ENCODE measurements around the gene TENM4. TPM values are rescaled to one million over a fixed set of nuclear protein-coding genes. Genes with fewer than 3 reads are reported as not detected.

The TENM4 gene
- total and polyA plus RNA-seq, 2 of the 8 experiments (the other 6 are each of a cell fraction or from before 2014, with no cell fraction given) = 3.5 to 7.2 TPM

DNA sequence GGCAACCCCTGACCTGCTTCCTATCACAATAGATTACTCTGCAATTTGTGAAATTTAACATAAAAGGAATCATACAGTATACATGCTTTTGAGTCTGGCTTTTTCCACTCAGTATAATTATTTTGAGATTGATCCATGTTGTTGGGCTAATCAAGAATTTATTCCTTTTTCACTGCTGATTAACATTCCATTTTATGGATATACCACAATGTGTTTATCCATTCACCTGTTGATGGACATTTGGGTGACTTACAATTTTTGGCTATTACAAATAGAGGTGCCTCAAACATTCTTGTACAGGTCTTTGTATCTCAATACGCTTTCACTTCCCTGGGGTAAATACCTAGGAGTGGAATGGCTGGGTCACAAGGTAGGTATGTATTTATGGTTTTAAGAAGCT lies 24.9 kb downstream of the TENM4 start:
- no peak overlapping the region for H2BK120ac ChIP-seq (replicated peaks; ENCODE audit: low read depth, low read length)
- H3K4me1 ChIP-seq (replicated peaks in 1 of 4; ENCODE audit: control insufficient read depth in 3 of 4, insufficient read depth in 4 of 4, low read length in 3 of 4) = 0 out of 7 replicates have a peak, but pooled peaks cover 0 to 7% (median 0%) of the 10 kb centered on the region in 4 experiments
- WGBS, 2 experiments (ENCODE audit: extremely low coverage in 1 of 2, insufficient coverage in 1 of 2, insufficient read length in 1 of 2, insufficient replicate concordance in 2 of 2, low coverage in 1 of 2, low lambda C conversion rate in 2 of 2, missing lambda C conversion rate in 1 of 2) = 88% methylated on average over 1 of the region's 1 CpG; no CpG with 5 or more reads in 1 of the 2 experiments
- no peak overlapping the region for H2AFZ ChIP-seq (ENCODE audit: low read length)
- no peak overlapping the region for H3K4me2 ChIP-seq (ENCODE audit: insufficient read depth in 1 of 2, low read depth in 2 of 2, low read length in 2 of 2)
- ChIA-PET CTCF (ENCODE audit: partially characterized antibody) (interaction anchor here (0.6 kb wide), 1 partner anchor 11 kb away, joined by 3 read pairs; no protein-coding TSS in a partner anchor), POLR2A (ENCODE audit: partially characterized antibody) (interaction anchor here (0.9 kb wide), 1 partner anchor 13 kb away, joined by 3 read pairs; no protein-coding TSS in a partner anchor)
- H4K5ac ChIP-seq (ENCODE audit: insufficient read length, low read depth, low read length) = no peak overlapping the region
- no peak overlapping the region for H2BK15ac ChIP-seq (ENCODE audit: low read length)
- H2BK5ac ChIP-seq (ENCODE audit: low read depth, low read length) = no peak overlapping the region
- no peak overlapping the region for H3K9ac ChIP-seq (replicated peaks in 1 of 4; ENCODE audit: extremely low read depth in 1 of 4, low read depth in 3 of 4, low read length in 3 of 4)
- no peak overlapping the region for H3K4ac ChIP-seq (replicated peaks; ENCODE audit: insufficient read length, low read depth, low read length)
- H3K56ac ChIP-seq (replicated peaks; ENCODE audit: insufficient read length, low read depth, low read length) = no peak overlapping the region
- H3K23me2 ChIP-seq (ENCODE audit: low read depth, low read length) = no peaks in the 10 kb centered on the region
- 0 out of 4 replicates have a peak, but pooled peaks cover 2 to 4% of the 10 kb centered on the region in 2 experiments for H3K9me3 ChIP-seq (ENCODE audit: insufficient read depth in 2 of 2, low read depth in 1 of 2, low read length in 1 of 2)
- H3K18ac ChIP-seq (ENCODE audit: extremely low read depth, low read length) = no peak overlapping the region
- no peaks in the 10 kb centered on the region for H4K20me1 ChIP-seq (replicated peaks in 1 of 2; ENCODE audit: control insufficient read depth in 1 of 2, insufficient read depth in 2 of 2, low read length in 2 of 2)
- FAIRE-seq = no peak
- H2AK5ac ChIP-seq (ENCODE audit: low read depth, low read length) = no peak overlapping the region
- no peak overlapping the region for H3K23ac ChIP-seq (ENCODE audit: insufficient read length)
- H3K4me3 ChIP-seq (ENCODE audit: extremely low read depth in 1 of 4, insufficient read depth in 2 of 4, low read depth in 3 of 4, low read length in 4 of 4) = no peak overlapping the region
- H2BK12ac ChIP-seq (ENCODE audit: low read depth, low read length) = no peak overlapping the region
- no peaks in the 10 kb centered on the region for H3K79me2 ChIP-seq (ENCODE audit: control insufficient read depth in 1 of 2, insufficient read depth in 2 of 2, low read length in 2 of 2)
- H4K8ac ChIP-seq (ENCODE audit: extremely low read depth, insufficient read depth, low read length) = no peak overlapping the region
- no peak overlapping the region for H3K14ac ChIP-seq (ENCODE audit: insufficient read length)
- no peak overlapping the region for H4K91ac ChIP-seq (replicated peaks; ENCODE audit: insufficient read length, low read length)
- H3K27ac ChIP-seq (ENCODE audit: low read depth, low read length) = no peak overlapping the region
- TF ChIP-seq CHD2 (IDR thresholded peaks at IDR 0.05; ENCODE audit: low read length) = no peak
- TF ChIP-seq, protein P1, sequence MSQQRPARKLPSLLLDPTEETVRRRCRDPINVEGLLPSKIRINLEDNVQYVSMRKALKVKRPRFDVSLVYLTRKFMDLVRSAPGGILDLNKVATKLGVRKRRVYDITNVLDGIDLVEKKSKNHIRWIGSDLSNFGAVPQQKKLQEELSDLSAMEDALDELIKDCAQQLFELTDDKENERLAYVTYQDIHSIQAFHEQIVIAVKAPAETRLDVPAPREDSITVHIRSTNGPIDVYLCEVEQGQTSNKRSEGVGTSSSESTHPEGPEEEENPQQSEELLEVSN (IDR thresholded peaks at IDR 0.05) = no peak
- no peak for TF ChIP-seq HDAC2 (IDR thresholded peaks at IDR 0.05; ENCODE audit: borderline replicate concordance in 1 of 2, low read depth in 2 of 2, low read length in 2 of 2)
- TF ChIP-seq GABPA (IDR thresholded peaks at IDR 0.05; ENCODE audit: borderline replicate concordance, insufficient read depth, low read length) = no peak
- TF ChIP-seq KDM1A (IDR thresholded peaks at IDR 0.05; ENCODE audit: borderline replicate concordance, low read length) = peak; percentile 85
- DNase-seq (ENCODE audit: low read depth in 1 of 2, low spot score in 2 of 2) = no peak
- H3K79me1 ChIP-seq (ENCODE audit: low read depth, low read length) = peaks cover 2% of the 10 kb centered on the region; the same call in 1 of the 2 replicates
- H3K27me3 ChIP-seq (replicated peaks in 1 of 4; ENCODE audit: control insufficient read depth in 3 of 4, extremely low read depth in 1 of 4, insufficient read depth in 3 of 4, low read length in 3 of 4) = no peaks in the 10 kb centered on the region
- H2BK20ac ChIP-seq (ENCODE audit: low read length) = no peak overlapping the region
- H3K36me3 ChIP-seq (ENCODE audit: control insufficient read depth in 2 of 4, insufficient read depth in 4 of 4, low read length in 3 of 4) = no peaks in the 10 kb centered on the region
